Cardiac fibroblast (primary cell): ENCODE measurements around the gene VASP.

Source experiments
- DNase-seq, 2 donors: peaks; one replicate each; pipeline versions ENCODE4 v3.0.0 to v3.0.0-alpha.2; 2010; ENCODE audit warnings: low read depth in 2 of 2
- H3K4me3 ChIP-seq, 2 donors: replicated peaks in 1 of 2; 1 replicate in 1 of 2; 2 replicates in 1 of 2; pipeline ENCODE4 v1.5.1; 2011; ENCODE audit warnings: low read depth in 2 of 2, low read length in 2 of 2, mild to moderate bottlenecking in 2 of 2, moderate library complexity in 1 of 2
- TF ChIP-seq, protein P1 (sequence below): IDR thresholded peaks from one replicate; pipeline ENCODE4 v1.5.1; 2011; ENCODE audit warnings: low read depth, mild to moderate bottlenecking, low read length, inconsistent platforms

Gene VASP

DNA sequence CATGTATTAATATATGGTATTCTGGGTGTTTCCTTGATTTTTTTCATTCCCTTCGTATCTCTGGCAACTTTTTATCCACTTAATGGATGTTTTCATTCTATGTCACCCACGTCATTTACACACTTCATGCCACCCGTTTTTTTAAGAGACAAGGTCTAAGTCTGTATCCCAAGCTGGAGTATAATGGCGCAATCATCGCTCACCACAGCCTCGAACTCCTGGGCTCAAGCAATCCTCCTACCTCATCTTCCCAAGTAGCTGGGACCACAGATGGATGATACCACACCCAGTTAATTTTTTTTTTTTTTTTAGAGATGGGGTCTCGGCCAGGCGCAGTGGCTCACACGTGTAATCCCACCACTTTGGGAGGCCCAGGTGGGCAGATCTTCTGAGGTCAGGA lies 3.4 kb upstream of the VASP start:
- TF ChIP-seq, protein P1, sequence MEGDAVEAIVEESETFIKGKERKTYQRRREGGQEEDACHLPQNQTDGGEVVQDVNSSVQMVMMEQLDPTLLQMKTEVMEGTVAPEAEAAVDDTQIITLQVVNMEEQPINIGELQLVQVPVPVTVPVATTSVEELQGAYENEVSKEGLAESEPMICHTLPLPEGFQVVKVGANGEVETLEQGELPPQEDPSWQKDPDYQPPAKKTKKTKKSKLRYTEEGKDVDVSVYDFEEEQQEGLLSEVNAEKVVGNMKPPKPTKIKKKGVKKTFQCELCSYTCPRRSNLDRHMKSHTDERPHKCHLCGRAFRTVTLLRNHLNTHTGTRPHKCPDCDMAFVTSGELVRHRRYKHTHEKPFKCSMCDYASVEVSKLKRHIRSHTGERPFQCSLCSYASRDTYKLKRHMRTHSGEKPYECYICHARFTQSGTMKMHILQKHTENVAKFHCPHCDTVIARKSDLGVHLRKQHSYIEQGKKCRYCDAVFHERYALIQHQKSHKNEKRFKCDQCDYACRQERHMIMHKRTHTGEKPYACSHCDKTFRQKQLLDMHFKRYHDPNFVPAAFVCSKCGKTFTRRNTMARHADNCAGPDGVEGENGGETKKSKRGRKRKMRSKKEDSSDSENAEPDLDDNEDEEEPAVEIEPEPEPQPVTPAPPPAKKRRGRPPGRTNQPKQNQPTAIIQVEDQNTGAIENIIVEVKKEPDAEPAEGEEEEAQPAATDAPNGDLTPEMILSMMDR: no peak
- H3K4me3 ChIP-seq: no peak overlapping the region
- DNase-seq: no peak

DNA sequence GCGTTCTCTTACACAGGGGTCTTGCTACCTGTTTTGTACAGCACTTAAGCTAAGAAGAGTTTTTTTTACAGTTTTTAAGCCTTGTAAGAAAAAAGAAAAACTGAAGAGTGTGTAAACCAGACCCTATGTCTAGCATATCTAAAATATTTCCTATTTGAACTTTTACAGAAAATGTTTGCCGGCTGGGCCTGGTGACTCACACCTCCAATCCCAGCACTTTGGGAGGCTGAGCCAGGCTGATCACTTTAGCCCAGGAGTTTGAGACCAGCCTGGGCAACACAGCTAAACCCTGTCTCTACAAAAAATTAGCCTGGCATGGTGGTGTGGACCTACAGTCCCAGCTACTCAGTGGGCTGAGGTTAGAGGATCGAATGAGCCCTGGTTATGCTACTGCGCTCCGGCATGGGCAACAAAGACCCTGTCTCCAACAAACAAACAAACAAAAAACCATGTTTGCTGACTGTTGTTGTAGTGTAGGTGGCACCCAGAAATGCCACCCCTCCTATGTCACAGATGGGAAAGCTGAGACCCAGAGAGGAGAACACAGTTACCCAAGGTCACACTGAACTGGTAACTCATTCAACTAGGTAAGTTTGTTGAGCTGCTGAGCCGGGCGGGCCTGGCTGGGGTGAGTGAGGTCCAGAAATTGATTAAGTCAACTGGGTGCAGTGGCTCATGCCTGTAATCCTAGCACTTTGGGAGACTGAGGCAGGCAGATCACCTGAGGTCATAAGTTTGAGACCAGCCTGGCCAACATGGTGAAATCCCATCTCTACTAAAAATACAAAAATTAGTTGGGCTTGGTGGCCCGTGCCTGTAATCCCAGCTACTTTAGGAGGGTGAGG lies 1.9 kb upstream of the VASP start:
- peak; percentile 48 to 51 for DNase-seq
- TF ChIP-seq, protein P1: no peak
- no peak overlapping the region for H3K4me3 ChIP-seq

DNA sequence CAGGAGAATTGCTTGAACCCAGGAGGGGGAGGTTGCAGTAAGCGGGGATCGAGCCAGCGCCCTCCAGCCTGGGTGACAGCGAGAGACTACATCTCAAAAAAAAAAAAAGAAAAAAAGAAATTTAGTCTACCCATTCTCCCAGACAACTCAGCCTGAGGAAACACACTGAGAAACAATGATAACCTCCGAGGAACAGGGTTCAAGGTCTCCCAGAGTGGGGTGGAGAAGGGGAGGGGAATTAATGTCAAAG lies 1.4 kb upstream of the VASP start:
- DNase-seq: no peak
- TF ChIP-seq, protein P1: no peak
- H3K4me3 ChIP-seq: peak overlapping the region in 1 of 2 donors; percentile 99

DNA sequence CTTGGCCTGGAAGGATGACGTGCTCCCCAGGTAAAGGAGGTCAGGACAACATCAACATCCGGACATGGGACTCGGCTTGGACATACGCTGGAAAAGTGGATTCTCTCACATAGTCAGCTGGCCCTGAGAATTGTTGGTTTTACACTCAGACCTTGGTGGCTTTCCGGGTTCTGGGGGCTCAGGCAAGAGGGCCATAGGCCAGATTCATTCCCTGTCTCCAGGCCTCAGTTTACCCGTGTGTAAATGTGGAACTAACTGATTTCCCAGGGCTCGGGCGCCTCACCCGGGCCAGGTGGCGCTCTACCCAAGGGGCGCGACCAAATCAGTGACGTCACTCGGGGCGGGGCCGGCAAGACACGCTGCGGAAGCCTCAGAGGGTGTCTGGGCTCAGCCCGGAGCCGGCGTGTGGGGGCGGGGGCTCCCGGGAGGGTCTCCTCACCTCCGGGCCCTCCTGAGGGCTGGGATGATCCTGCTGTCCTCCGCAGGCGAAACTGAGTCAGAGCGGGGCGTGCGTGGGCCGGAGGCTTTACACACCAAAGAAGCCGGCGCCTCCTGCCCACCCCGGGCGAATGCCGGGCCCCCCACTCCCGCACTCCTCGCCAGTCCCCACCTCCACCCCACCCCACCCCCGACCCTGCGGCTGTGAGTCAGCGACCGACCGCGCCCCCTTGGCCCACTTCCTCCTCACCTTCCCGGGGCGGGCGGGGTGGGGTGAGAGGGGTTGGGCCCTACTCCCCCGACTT lies 862 bp upstream of the VASP start:
- H3K4me3 ChIP-seq: peak overlapping the region; percentile 95 to 99
- DNase-seq: peak; percentile 89 to 92
- TF ChIP-seq, protein P1: peak; percentile 47

DNA sequence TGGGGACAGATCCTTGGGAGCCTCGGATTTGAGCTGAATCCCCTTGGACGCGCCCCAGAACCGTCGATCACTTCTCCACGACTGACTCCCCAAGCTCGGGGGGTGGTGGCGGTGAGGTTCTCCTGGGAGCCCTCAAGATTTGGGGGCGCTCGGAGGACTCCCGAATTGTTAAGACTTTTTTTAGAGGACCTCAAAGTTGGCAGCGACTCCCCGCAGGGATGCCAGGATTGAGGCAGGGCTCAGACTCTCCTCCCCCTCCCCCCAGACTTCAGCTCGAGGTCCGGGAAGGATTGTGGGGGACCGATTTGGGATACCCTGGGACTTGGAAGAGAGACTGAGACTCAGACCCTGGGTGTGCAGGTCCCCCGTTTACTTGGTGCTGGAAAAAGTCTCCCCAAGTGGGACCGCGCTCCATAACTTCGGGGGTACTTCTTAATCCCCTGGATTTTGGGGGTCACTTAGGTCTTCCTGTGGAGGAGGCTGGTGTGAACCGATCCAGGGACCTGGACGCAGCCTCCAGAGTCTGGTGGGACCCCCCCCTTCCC lies 665 bp downstream of the VASP start:
- no peak for DNase-seq
- peak overlapping the region; percentile 95 to 99 for H3K4me3 ChIP-seq
- TF ChIP-seq, protein P1: no peak

DNA sequence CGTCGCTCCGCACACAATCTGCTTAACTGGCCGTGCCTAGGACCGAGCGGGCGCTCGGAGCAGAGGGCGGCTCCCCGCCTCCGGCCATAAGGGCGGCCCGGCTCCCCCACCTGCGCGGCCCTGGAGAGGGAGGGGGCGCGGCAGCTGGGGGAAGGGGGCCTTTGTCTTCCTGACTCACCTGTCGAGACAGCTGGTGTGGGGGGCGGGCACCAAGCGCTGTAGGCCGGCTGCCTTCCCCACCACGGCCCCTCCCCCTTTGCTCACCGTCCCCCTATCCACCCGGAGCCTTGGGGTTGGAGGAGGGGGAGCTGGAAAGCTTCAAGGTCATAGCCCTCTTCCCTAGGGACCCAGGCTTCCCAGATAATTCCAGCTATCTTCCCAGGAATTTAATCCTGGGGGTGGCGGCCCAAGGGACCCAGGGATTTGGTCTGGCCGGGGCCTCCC lies 1.2 kb downstream of the VASP start:
- DNase-seq: peak; percentile 33 to 40
- peak overlapping the region; percentile 95 to 99 for H3K4me3 ChIP-seq
- TF ChIP-seq, protein P1: no peak
